K562 (cell line): Measurements from ENCODE around the gene SLC35E2B. TPM values are rescaled to one million over a fixed set of nuclear protein-coding genes. Genes with fewer than 3 reads are reported as not detected.
"Not testable (repeated sequence)": the region's sequence is repeated elsewhere in the genome, so short reads cannot be mapped to it uniquely, and the experiment has no call there.

ENCODE experiments used
- ATAC-seq: fragments of 200-7000 bp; cut with Tn5 transposase; 3 replicates; pipeline ENCODE4 v1.9.1; 2020; ENCODE audit warnings: moderate library complexity
- BruUV-seq: library from RNA; stranded (reverse); fragments of 400-500 nt; replicated peaks from 2 replicates; lab custom pipeline; 2021; lab: Mats Ljungman, UMichigan
- CTCF ChIA-PET: fragments of 300-600 bp; formaldehyde crosslinking; extraction: SDS; loops from one replicate; lab custom pipeline; 2021; ENCODE audit warnings: low intra/inter-chr PET ratio; lab: Yijun Ruan, JAX
- POLR2A ChIA-PET: fragments of 300-600, 350-650 bp; sonication (Branson Sonifier 250); formaldehyde crosslinking; extraction: SDS; loops from one replicate; lab custom pipeline; 2021; ENCODE audit warnings: antibody characterized with exemption, inconsistent platforms; lab: Yijun Ruan, JAX
- DNase-seq, 4 experiments: peaks; one replicate each; pipeline versions ENCODE4 v3.0.0 to v3.0.0-alpha.2; 2011 to 2018; ENCODE audit warnings: low spot score in 3 of 4, mixed read lengths in 3 of 4; ENCODE audit errors: extremely low read depth in 1 of 4
- FAIRE-seq: peaks from 2 replicates; lab custom pipeline; 2011; peaks lifted over from hg19 to GRCh38; lab: Jason Lieb, UNC
- H2AFZ ChIP-seq: 2 replicates; pipeline ENCODE4 v1.6.0; 2011; ENCODE audit warnings: low read depth, low read length, control low read depth, inconsistent platforms
- H3K27ac ChIP-seq: fragments of 200-600 bp; 3 replicates; pipeline ENCODE4 v1.8.0; 2011; ENCODE audit warnings: low read depth, mild to moderate bottlenecking, control low read depth, inconsistent platforms, low read length, moderate library complexity, mixed read lengths; ENCODE audit errors: extremely low read depth
- H3K27me3 ChIP-seq, 2 experiments: fragments of 300-600 bp in 1 of 2; 2 replicates in 1 of 2; 3 replicates in 1 of 2; pipeline versions ENCODE4 v1.6.0 to v1.8.0; 2011; ENCODE audit warnings: inconsistent platforms in 2 of 2, low read length in 2 of 2, mild to moderate bottlenecking in 1 of 2, mixed read lengths in 1 of 2, moderate library complexity in 1 of 2; ENCODE audit not compliant: control insufficient read depth in 2 of 2, insufficient read depth in 2 of 2
- H3K36me3 ChIP-seq: fragments of 300-600 bp; 3 replicates; pipeline ENCODE4 v1.8.0; 2011; ENCODE audit warnings: mild to moderate bottlenecking, low read length, inconsistent platforms; ENCODE audit not compliant: control insufficient read depth, insufficient read depth
- H3K4me1 ChIP-seq, 2 experiments: fragments of 200-600 bp in 1 of 2; replicated peaks in 1 of 2; 2 replicates in 1 of 2; 3 replicates in 1 of 2; pipeline versions ENCODE4 v1.5.1 to v1.8.0; 2011; ENCODE audit warnings: inconsistent platforms in 2 of 2, low read length in 2 of 2, mild to moderate bottlenecking in 1 of 2, mixed read lengths in 1 of 2, moderate library complexity in 1 of 2; ENCODE audit not compliant: control insufficient read depth in 2 of 2, insufficient read depth in 2 of 2
- H3K4me2 ChIP-seq: 2 replicates; pipeline ENCODE4 v1.6.1; 2011; ENCODE audit warnings: low read length, control low read depth, inconsistent platforms, mixed read lengths; ENCODE audit not compliant: insufficient read depth
- H3K4me3 ChIP-seq: fragments of 200-600 bp; sonication (generic), shearing (Covaris generic); 2 replicates; pipeline ENCODE4 v1.5.1; 2016; ENCODE audit warnings: control low read depth, inconsistent platforms
- H3K79me2 ChIP-seq: fragments of 200-600 bp; 3 replicates; pipeline ENCODE4 v1.8.0; 2011; ENCODE audit warnings: low read length, inconsistent platforms; ENCODE audit not compliant: control insufficient read depth, insufficient read depth
- H3K9ac ChIP-seq, 2 experiments: 2 replicates each; pipeline versions ENCODE4 v1.6.0 to v1.6.1; 2011; ENCODE audit warnings: low read depth in 2 of 2, low read length in 2 of 2, control low read depth in 1 of 2, inconsistent platforms in 1 of 2, mild to moderate bottlenecking in 1 of 2, mixed read lengths in 1 of 2; ENCODE audit not compliant: insufficient read depth in 1 of 2
- H3K9me1 ChIP-seq: one replicate; pipeline ENCODE4 v1.6.0; 2011; ENCODE audit warnings: inconsistent platforms, mild to moderate bottlenecking, low read length, moderate library complexity; ENCODE audit not compliant: control insufficient read depth, insufficient read depth
- H3K9me3 ChIP-seq: replicated peaks from 2 replicates; pipeline ENCODE4 v1.5.1; 2011; ENCODE audit warnings: low read depth, low read length, inconsistent platforms; ENCODE audit not compliant: control insufficient read depth, insufficient read depth
- H4K20me1 ChIP-seq: replicated peaks from 2 replicates; pipeline ENCODE4 v1.6.1; 2011; ENCODE audit warnings: low read length, inconsistent platforms, mixed read lengths; ENCODE audit not compliant: control insufficient read depth, insufficient read depth
- CCNT2 ChIP-seq: IDR thresholded peaks from 2 replicates; pipeline ENCODE4 v1.6.1; 2011; ENCODE audit warnings: borderline replicate concordance, low read depth, mild to moderate bottlenecking, moderate library complexity, mixed read lengths, low read length; ENCODE audit not compliant: insufficient read length; ENCODE audit errors: extremely low read depth
- SAP30 ChIP-seq: fragments of 200-600 bp; sonication (generic); IDR thresholded peaks from 2 replicates; pipeline ENCODE4 v1.6.1; 2012; ENCODE audit warnings: borderline replicate concordance, low read depth, mild to moderate bottlenecking, moderate library complexity, low read length, control low read depth, inconsistent platforms; ENCODE audit not compliant: insufficient read depth, poor library complexity, severe bottlenecking
- ZKSCAN3 ChIP-seq: fragments of 250-450 bp; sonication (Bioruptor Pico); IDR thresholded peaks from 2 replicates; pipeline ENCODE4 v1.4.0; 2020
- WGBS: fragments of 100-300 bp; shearing (Covaris generic); methylation state at CpG from one replicate; pipeline ENCODE4 v1.1.6; 2016; ENCODE audit warnings: low coverage, mixed read lengths; ENCODE audit not compliant: insufficient coverage; ENCODE audit errors: missing lambda C conversion rate; 5-methylcytosine and 5-hydroxymethylcytosine counted together
- in situ Hi-C: fragments of 300-500 bp; cut with MboI; formaldehyde crosslinking; loops from 4 replicates; pipeline ENCODE4 v1.15.0; 2018; ENCODE audit warnings: inconsistent platforms, mixed read lengths
- intact Hi-C: fragments of 100-400 bp; cut with micrococcal nuclease; formaldehyde crosslinking; loops from 2 replicates; pipeline ENCODE4 v1.14.2; 2022
- polyA plus RNA-seq, 8 experiments: library from polyadenylated mRNA; depleted of rRNA in 4 of 8; stranded (reverse) in 5 of 8; unstranded in 3 of 8; fragments of >200 nt; fragmentation: Nextera tagmentation in 2 of 8; fragmentation: Illumina TruSeq in 1 of 8; extraction: Ambion mirVana in 2 of 8; extraction: Trizol in 1 of 8; gene quantifications; 2 replicates each; pipeline versions ENCODE4 v1.2.1 to v1.2.3, GENCODE V29; 2011 to 2014; ENCODE audit warnings: inconsistent platforms in 1 of 8, missing spikeins in 1 of 8
- total RNA-seq, 7 experiments: library from RNA; depleted of rRNA in 6 of 7; stranded (reverse); fragments of >200 nt in 6 of 7; fragmentation: Illumina TruSeq in 2 of 7; extraction: Trizol in 2 of 7; gene quantifications; 2 replicates each; pipeline versions ENCODE4 v1.2.1 to v1.2.3, GENCODE V29; 2011 to 2021; ENCODE audit warnings: low replicate concordance in 1 of 7
- TF ChIP-seq, protein P1 (sequence below): sonication (generic); formaldehyde crosslinking; IDR thresholded peaks from 2 replicates; pipeline ENCODE4 v1.8.0; 2023; ENCODE audit warnings: mild to moderate bottlenecking, missing genetic modification reagents

SLC35E2B gene
- total and polyA plus RNA-seq, 9 of the 15 experiments (the other 6 are each of a cell fraction or from before 2014, with no cell fraction given), result 4.7 to 44.6 (median 20.7) TPM

DNA sequence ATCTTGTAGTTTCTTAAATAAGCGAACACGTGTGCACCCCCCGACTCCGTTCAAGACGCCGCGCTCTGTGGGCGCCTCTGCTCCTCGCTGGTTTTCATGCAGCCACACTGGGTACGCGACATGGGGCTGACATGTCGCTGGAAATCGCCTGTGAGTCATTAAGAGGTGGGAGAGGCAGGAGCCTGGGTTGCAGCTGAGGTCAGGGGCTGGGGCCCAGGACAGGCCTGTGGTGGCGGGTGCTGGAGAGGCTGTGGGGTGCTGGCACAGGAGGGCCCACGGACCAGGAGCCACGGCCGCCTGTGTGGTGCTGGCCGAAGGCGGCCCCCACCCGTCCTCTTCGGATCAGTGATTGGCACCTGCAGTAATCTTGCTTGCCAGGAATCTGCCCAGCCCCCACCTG, 17.8 kb downstream of the SLC35E2B start:
- H4K20me1 ChIP-seq, intact Hi-C loops, H3K27ac ChIP-seq, ATAC-seq, H3K9me3 ChIP-seq, in situ Hi-C loops, BruUV-seq, DNase-seq, H3K27me3 ChIP-seq, H3K4me3 ChIP-seq, H3K4me2 ChIP-seq, POLR2A ChIA-PET, H2AFZ ChIP-seq, FAIRE-seq, H3K9ac ChIP-seq, CTCF ChIA-PET, H3K9me1 ChIP-seq: not testable (repeated sequence)
- Histone ChIP-seq H3K4me1 (peaks cover 0 to 19% of the 10 kb centered on the region in 2 experiments; a peak in 3 of 5 replicates), H3K36me3 (peaks cover 19% of the 10 kb centered on the region; the same call in 2 of the 3 replicates), H3K79me2 (peaks cover 13% of the 10 kb centered on the region)
- WGBS, result 88% methylated on average over 15 of the region's 21 CpGs

DNA sequence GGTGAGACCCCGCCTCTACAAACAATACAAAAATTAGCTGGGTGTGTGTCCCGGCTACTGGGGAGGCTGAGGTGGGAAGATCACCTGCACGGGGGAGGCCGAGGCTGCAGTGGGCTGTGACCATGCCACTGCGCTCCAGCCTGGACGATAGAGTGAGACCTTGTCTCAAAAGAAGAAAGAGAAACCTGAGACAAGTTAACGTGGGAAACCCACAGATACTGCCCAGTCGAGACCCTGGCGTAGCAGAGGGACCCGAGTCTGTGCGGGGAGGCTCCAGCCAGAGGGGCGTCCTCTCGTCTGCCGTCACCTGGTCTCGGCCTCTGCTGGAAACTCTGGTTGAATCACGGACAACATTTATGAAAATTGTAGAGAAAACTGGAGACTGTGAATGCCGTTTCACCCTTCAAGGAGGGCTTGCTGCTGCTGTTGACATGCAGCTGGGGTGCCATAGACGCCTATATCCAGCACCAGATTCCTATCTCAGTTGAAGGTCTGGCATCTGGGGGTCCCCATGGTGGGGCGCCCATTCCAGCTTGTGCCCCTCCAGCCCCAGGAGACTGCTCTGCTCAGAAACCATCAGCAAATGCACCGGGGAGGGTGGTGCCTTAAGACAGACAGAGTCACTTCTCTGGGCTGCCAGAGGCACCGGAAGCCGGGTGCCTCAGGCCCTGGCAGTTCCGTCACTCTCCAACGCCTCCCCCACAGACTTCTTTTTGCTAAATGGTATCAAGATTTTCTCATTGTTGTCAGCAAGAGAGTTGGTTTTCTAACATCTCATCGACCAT, 20.2 kb downstream of the SLC35E2B start:
- 82% methylated on average over 25 of the region's 25 CpGs for WGBS
- in situ Hi-C loops, result no loop called here
- no TSS peak for BruUV-seq

More for the DNA sequence above, 20.2 kb downstream of the SLC35E2B start:
- ChIA-PET POLR2A (interaction anchor here (0.5 to 1.0 kb wide), 2 partner anchors 11 to 272 kb away, joined by 3 read pairs; no protein-coding TSS in a partner anchor), CTCF (no interaction called here)
- Histone ChIP-seq H2AFZ (no peak overlapping the region), H3K36me3 (peaks cover 26% of the 10 kb centered on the region; the same call in 2 of the 3 replicates), H3K4me1 (peaks cover 0 to 4% of the 10 kb centered on the region in 2 experiments; a peak in 1 of 5 replicates), H3K9me1 (peaks cover 3% of the 10 kb centered on the region), H3K27ac (no peak overlapping the region), H3K9ac (no peak overlapping the region), H3K27me3 (no peaks in the 10 kb centered on the region), H3K9me3 (no peaks in the 10 kb centered on the region; the same call in 1 of the 2 replicates), H3K4me2 (no peak overlapping the region), H3K79me2 (no peaks in the 10 kb centered on the region), H3K4me3 (no peak overlapping the region), H4K20me1 (no peaks in the 10 kb centered on the region)
- ATAC-seq, result no peak
- no peak for FAIRE-seq
- intact Hi-C loops, result no loop called here
- TF ChIP-seq CCNT2, result no peak
- no peak for TF ChIP-seq ZKSCAN3
- no peak for TF ChIP-seq SAP30
- TF ChIP-seq, protein P1, sequence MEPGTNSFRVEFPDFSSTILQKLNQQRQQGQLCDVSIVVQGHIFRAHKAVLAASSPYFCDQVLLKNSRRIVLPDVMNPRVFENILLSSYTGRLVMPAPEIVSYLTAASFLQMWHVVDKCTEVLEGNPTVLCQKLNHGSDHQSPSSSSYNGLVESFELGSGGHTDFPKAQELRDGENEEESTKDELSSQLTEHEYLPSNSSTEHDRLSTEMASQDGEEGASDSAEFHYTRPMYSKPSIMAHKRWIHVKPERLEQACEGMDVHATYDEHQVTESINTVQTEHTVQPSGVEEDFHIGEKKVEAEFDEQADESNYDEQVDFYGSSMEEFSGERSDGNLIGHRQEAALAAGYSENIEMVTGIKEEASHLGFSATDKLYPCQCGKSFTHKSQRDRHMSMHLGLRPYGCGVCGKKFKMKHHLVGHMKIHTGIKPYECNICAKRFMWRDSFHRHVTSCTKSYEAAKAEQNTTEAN (CRISPR knock-in tag), result no peak
- peak in 1 of 4 experiments; percentile 7 for DNase-seq
